ENCODE results near the gene FSTL5.
A peak's percentile ranks its signal among the peaks of the same experiment; 100 is the strongest.

- TF ChIP-seq POLR2A (IDR thresholded peaks at IDR 0.05) (no peak), EP300 (IDR thresholded peaks at IDR 0.05) (no peak)
- TF ChIP-seq, protein P1, sequence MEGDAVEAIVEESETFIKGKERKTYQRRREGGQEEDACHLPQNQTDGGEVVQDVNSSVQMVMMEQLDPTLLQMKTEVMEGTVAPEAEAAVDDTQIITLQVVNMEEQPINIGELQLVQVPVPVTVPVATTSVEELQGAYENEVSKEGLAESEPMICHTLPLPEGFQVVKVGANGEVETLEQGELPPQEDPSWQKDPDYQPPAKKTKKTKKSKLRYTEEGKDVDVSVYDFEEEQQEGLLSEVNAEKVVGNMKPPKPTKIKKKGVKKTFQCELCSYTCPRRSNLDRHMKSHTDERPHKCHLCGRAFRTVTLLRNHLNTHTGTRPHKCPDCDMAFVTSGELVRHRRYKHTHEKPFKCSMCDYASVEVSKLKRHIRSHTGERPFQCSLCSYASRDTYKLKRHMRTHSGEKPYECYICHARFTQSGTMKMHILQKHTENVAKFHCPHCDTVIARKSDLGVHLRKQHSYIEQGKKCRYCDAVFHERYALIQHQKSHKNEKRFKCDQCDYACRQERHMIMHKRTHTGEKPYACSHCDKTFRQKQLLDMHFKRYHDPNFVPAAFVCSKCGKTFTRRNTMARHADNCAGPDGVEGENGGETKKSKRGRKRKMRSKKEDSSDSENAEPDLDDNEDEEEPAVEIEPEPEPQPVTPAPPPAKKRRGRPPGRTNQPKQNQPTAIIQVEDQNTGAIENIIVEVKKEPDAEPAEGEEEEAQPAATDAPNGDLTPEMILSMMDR (IDR thresholded peaks at IDR 0.05): peak in 1 of 5 experiments; percentile 21
Measured at GRCh38 chr4:162131256-162131655, 32.5 kb downstream of the FSTL5 start.
